Stimulated activated memory B cell treated with anti-CD40 and anti-IgM and Interleukin-4, amounts not matched to agents 10 μg/mL and 1 μg/mL and 100 μg/mL, for 72 hours (primary cell): Measurements from ENCODE around the gene IFI27L2.

ENCODE experiments used
- ATAC-seq: fragments of 150-1000 bp; cut with Tn5 transposase; 2 replicates; pipeline ENCODE4 v1.10.0; 2021
- H3K27ac Mint-ChIP-seq: one replicate; pipeline ENCODE4 v1.8.0; 2022; ENCODE audit warnings: mild to moderate bottlenecking, mixed read lengths
- H3K27me3 Mint-ChIP-seq: one replicate; pipeline ENCODE4 v1.8.0; 2022; ENCODE audit warnings: mixed read lengths
- H3K36me3 Mint-ChIP-seq: one replicate; pipeline ENCODE4 v1.8.0; 2022; ENCODE audit warnings: mixed read lengths
- H3K4me1 Mint-ChIP-seq: one replicate; pipeline ENCODE4 v1.8.0; 2022; ENCODE audit warnings: mixed read lengths
- H3K4me3 Mint-ChIP-seq: one replicate; pipeline ENCODE4 v1.8.0; 2022; ENCODE audit warnings: mild to moderate bottlenecking, moderate library complexity, mixed read lengths
- H3K9me3 Mint-ChIP-seq: one replicate; pipeline ENCODE4 v1.8.0; 2022; ENCODE audit warnings: mixed read lengths

Gene IFI27L2

GRCh38 chr14:94129111-94129757, at the start of gene IFI27L2:
TSS of gene IFI27L2 (minus strand) at chr14:94129604. CDS start at chr14:94129564, 40 bp downstream.
- peaks cover 7% of the 10 kb centered on the region for H3K36me3 Mint-ChIP-seq
- peak; percentile 96 for ATAC-seq
- peak within 1 kb of the TSS; percentile 87 for H3K27ac Mint-ChIP-seq
- H3K27me3 Mint-ChIP-seq = peaks cover 10% of the 10 kb centered on the region
- peaks cover 23% of the 10 kb centered on the region for H3K4me1 Mint-ChIP-seq
- H3K4me3 Mint-ChIP-seq = peak within 1 kb of the TSS; percentile 92
- no peaks in the 10 kb centered on the region for H3K9me3 Mint-ChIP-seq

- H3K9me3 Mint-ChIP-seq = no peaks in the 10 kb centered on the region
- no peak overlapping the region for H3K27ac Mint-ChIP-seq
- H3K36me3 Mint-ChIP-seq = no peaks in the 10 kb centered on the region
- peaks cover 73% of the 10 kb centered on the region for H3K27me3 Mint-ChIP-seq
- ATAC-seq = no peak
- no peak overlapping the region for H3K4me3 Mint-ChIP-seq
- peaks cover 22% of the 10 kb centered on the region for H3K4me1 Mint-ChIP-seq
These were observed 48.4 kb upstream of the IFI27L2 start for GRCh38 chr14:94177806-94178205.

- H3K36me3 Mint-ChIP-seq = no peaks in the 10 kb centered on the region
- ATAC-seq = no peak
- H3K4me3 Mint-ChIP-seq = no peak overlapping the region
- no peak overlapping the region for H3K27ac Mint-ChIP-seq
- peaks cover 75% of the 10 kb centered on the region for H3K27me3 Mint-ChIP-seq
- H3K4me1 Mint-ChIP-seq = peaks cover 22% of the 10 kb centered on the region
- H3K9me3 Mint-ChIP-seq = no peaks in the 10 kb centered on the region
These were observed 47.4 kb upstream of the IFI27L2 start for GRCh38 chr14:94176808-94177207.

- Mint-ChIP-seq H3K27ac (no peak overlapping the region), H3K27me3 (peaks cover 68% of the 10 kb centered on the region), H3K36me3 (no peaks in the 10 kb centered on the region), H3K9me3 (no peaks in the 10 kb centered on the region), H3K4me1 (peaks cover 16% of the 10 kb centered on the region), H3K4me3 (peak overlapping the region; percentile 78)
- ATAC-seq = no peak
These were observed 46.3 kb upstream of the IFI27L2 start for GRCh38 chr14:94175747-94176146.

GRCh38 chr14:94175011-94175745, 45.8 kb upstream of the IFI27L2 start:
- Mint-ChIP-seq H3K4me1 (peaks cover 10% of the 10 kb centered on the region), H3K4me3 (peak overlapping the region; percentile 78), H3K36me3 (no peaks in the 10 kb centered on the region), H3K27me3 (peaks cover 62% of the 10 kb centered on the region), H3K27ac (no peak overlapping the region), H3K9me3 (no peaks in the 10 kb centered on the region)
- ATAC-seq = peak; percentile 12

- peaks cover 57% of the 10 kb centered on the region for H3K27me3 Mint-ChIP-seq
- no peak overlapping the region for H3K27ac Mint-ChIP-seq
- peak overlapping the region; percentile 38 for H3K4me3 Mint-ChIP-seq
- H3K4me1 Mint-ChIP-seq = peaks cover 10% of the 10 kb centered on the region
- no peaks in the 10 kb centered on the region for H3K36me3 Mint-ChIP-seq
- ATAC-seq = peak; percentile 56
- H3K9me3 Mint-ChIP-seq = no peaks in the 10 kb centered on the region
These were observed 45.2 kb upstream of the IFI27L2 start for GRCh38 chr14:94174604-94175010.

GRCh38 chr14:94173885-94174603, 44.6 kb upstream of the IFI27L2 start, which contains the start of gene PPP4R4:
TSS of gene PPP4R4 (plus strand) at chr14:94174322. CDS start at chr14:94174466, 144 bp downstream.
- Mint-ChIP-seq H3K36me3 (no peaks in the 10 kb centered on the region), H3K9me3 (no peaks in the 10 kb centered on the region), H3K27me3 (peaks cover 51% of the 10 kb centered on the region), H3K4me1 (peaks cover 10% of the 10 kb centered on the region), H3K27ac (no peak within 1 kb of the TSS), H3K4me3 (peak within 1 kb of the TSS; percentile 78)
- peak; percentile 87 for ATAC-seq

- H3K36me3 Mint-ChIP-seq = no peaks in the 10 kb centered on the region
These were observed 44.1 kb upstream of the IFI27L2 start for GRCh38 chr14:94173471-94173884.

GRCh38 chr14:94172545-94172944, 43.1 kb upstream of the IFI27L2 start:
- ATAC-seq = no peak
- no peak overlapping the region for H3K4me3 Mint-ChIP-seq
- no peaks in the 10 kb centered on the region for H3K9me3 Mint-ChIP-seq
- H3K4me1 Mint-ChIP-seq = peaks cover 10% of the 10 kb centered on the region
- H3K27ac Mint-ChIP-seq = no peak overlapping the region
- peaks cover 40% of the 10 kb centered on the region for H3K27me3 Mint-ChIP-seq
- no peaks in the 10 kb centered on the region for H3K36me3 Mint-ChIP-seq

More at GRCh38 chr14:94173471-94173884, 44.1 kb upstream of the IFI27L2 start:
- ATAC-seq = no peak
- H3K9me3 Mint-ChIP-seq = no peaks in the 10 kb centered on the region
- H3K4me1 Mint-ChIP-seq = peaks cover 10% of the 10 kb centered on the region
- peaks cover 45% of the 10 kb centered on the region for H3K27me3 Mint-ChIP-seq
- peak overlapping the region; percentile 66 for H3K4me3 Mint-ChIP-seq
- no peak overlapping the region for H3K27ac Mint-ChIP-seq

GRCh38 chr14:94171208-94171607, 41.8 kb upstream of the IFI27L2 start:
- H3K27me3 Mint-ChIP-seq = peaks cover 38% of the 10 kb centered on the region
- H3K4me3 Mint-ChIP-seq = no peak overlapping the region
- no peaks in the 10 kb centered on the region for H3K36me3 Mint-ChIP-seq
- ATAC-seq = no peak
- H3K27ac Mint-ChIP-seq = no peak overlapping the region
- no peaks in the 10 kb centered on the region for H3K9me3 Mint-ChIP-seq
- peaks cover 10% of the 10 kb centered on the region for H3K4me1 Mint-ChIP-seq

- Mint-ChIP-seq H3K27ac (no peak overlapping the region), H3K4me1 (peaks cover 4% of the 10 kb centered on the region), H3K9me3 (no peaks in the 10 kb centered on the region), H3K27me3 (peaks cover 36% of the 10 kb centered on the region), H3K4me3 (no peak overlapping the region), H3K36me3 (no peaks in the 10 kb centered on the region)
- no peak for ATAC-seq
These were observed 40.7 kb upstream of the IFI27L2 start for GRCh38 chr14:94170136-94170535.

- H3K4me1 Mint-ChIP-seq = no peaks in the 10 kb centered on the region
- H3K4me3 Mint-ChIP-seq = no peak overlapping the region
- H3K9me3 Mint-ChIP-seq = no peaks in the 10 kb centered on the region
- H3K27me3 Mint-ChIP-seq = peaks cover 27% of the 10 kb centered on the region
- no peak for ATAC-seq
- no peaks in the 10 kb centered on the region for H3K36me3 Mint-ChIP-seq
- H3K27ac Mint-ChIP-seq = no peak overlapping the region
These were observed 36.3 kb upstream of the IFI27L2 start for GRCh38 chr14:94165744-94166143.

GRCh38 chr14:94164685-94165431, 35.5 kb upstream of the IFI27L2 start:
- H3K27ac Mint-ChIP-seq = no peak overlapping the region
- H3K4me1 Mint-ChIP-seq = no peaks in the 10 kb centered on the region
- H3K27me3 Mint-ChIP-seq = peaks cover 30% of the 10 kb centered on the region
- no peak overlapping the region for H3K4me3 Mint-ChIP-seq
- no peaks in the 10 kb centered on the region for H3K9me3 Mint-ChIP-seq
- ATAC-seq = no peak
- no peaks in the 10 kb centered on the region for H3K36me3 Mint-ChIP-seq

GRCh38 chr14:94163796-94164195, 34.4 kb upstream of the IFI27L2 start:
- no peaks in the 10 kb centered on the region for H3K36me3 Mint-ChIP-seq
- H3K27me3 Mint-ChIP-seq = peaks cover 40% of the 10 kb centered on the region
- H3K27ac Mint-ChIP-seq = no peak overlapping the region
- H3K9me3 Mint-ChIP-seq = no peaks in the 10 kb centered on the region
- H3K4me3 Mint-ChIP-seq = no peak overlapping the region
- no peak for ATAC-seq
- H3K4me1 Mint-ChIP-seq = no peaks in the 10 kb centered on the region

- no peaks in the 10 kb centered on the region for H3K36me3 Mint-ChIP-seq
- H3K27me3 Mint-ChIP-seq = peaks cover 53% of the 10 kb centered on the region
- no peak overlapping the region for H3K4me3 Mint-ChIP-seq
- H3K4me1 Mint-ChIP-seq = no peaks in the 10 kb centered on the region
- no peaks in the 10 kb centered on the region for H3K9me3 Mint-ChIP-seq
- ATAC-seq = no peak
- no peak overlapping the region for H3K27ac Mint-ChIP-seq
These were observed 33.1 kb upstream of the IFI27L2 start for GRCh38 chr14:94162466-94162865.
